Left forelimb (tissue), 1 donor: ENCODE measurements around the gene SLC25A20.
A peak's percentile ranks its signal among the peaks of the same experiment; 100 is the strongest.

ENCODE experiments used
- DNase-seq: peaks from one replicate; pipeline ENCODE4 v3.0.0-alpha.2; 2018; ENCODE audit warnings: low spot score

Gene SLC25A20

DNA sequence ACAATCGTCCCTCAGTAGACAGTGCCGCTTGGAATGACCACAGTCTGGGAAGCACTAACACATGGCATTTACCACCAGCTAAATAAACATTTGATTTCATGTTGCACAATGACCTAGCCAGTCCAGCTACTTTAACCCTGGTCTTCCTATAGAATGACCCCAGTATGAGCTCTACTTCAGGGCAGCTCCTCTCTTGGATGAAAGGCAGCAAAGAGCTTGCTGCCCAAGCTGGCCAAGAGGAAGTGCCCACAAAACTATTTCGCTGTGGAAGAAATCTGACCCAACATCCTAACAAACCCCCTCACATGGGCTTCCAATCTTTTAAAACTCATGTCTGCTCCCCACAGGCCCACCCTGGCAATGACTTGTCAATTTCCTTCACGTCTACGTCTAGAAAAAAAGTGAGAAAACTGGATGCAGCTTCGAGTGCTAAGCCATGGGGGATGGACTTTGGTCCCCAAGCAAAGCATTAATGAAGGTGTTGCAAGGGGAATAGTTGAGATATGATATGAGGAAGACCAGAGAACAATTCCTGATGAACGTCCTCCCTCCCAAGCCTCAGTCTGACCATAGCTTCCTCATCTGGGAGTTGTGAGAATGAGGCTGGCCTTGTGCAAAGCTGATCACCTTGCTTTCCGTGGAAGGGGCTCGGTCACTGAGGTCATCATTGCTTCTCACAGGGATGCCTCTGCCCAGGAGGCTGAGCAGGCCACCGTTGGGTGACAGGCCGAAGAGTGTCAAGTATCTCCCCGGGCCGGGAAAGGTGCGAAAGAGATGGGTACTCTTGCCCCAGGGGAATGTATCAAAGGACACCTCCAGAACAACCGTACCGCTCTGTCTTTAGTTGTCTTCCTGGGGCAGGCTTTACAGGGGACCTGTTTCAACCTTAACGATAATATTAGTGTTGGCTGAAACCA, 964 bp downstream of the SLC25A20 start:
- no peak for DNase-seq

DNA sequence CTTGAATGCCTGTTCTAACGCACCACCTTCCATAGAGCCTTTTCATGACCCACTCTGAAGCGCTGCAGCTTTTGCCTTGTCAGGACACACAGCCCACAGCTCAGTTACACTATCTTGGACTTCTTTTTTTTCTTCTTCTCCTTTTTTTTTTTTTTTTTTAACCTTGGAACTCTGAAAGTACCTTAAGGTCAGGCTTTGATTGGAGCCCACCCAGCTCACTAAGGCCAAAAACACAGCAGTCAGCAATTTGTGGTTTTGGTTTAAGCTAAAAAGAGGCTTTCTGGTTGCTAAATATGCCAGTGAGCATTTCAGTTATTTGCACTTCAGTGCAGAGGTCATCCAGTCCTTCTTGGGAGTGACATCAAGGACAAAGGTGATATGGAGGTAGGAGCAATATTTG, 1.7 kb downstream of the SLC25A20 start:
- no peak for DNase-seq

DNA sequence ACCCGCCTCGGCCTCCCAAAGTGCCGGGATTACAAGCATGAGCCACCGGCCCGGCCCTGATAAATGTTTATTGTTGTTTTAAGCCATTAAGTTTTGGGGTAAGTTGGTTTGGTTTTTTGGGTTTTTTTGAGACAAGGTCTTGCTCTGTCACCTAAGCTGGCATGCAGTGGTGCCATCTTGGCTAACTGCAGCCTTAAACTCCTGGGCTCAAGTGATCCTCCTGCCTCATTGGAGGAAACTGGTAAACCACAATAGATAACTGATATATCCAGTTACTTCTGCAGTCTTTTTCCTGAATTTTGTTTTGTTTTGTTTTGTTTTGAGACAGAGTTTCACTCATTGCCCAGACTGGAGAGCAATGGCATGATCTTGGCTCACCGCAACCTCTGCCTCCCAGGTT, 4.2 kb downstream of the SLC25A20 start:
- DNase-seq, result no peak

DNA sequence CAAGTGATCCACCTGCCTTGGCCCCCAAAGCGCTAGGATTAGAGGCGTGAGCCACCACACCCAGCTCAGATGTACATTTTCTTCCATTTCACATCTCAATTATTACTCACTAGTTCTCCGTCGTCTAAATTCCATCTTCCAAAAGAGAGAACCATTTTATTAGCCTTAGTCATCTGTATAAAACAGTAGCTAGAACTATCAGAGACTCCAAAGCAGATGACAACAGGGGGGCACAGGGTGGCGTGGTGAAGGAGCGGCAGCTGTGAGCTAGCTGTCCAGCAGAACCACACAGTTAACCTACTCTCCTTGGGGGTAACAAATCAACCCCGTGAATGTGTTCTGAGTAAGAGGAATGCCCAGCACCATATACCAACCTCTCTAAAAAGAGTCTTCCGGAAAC, 7.1 kb downstream of the SLC25A20 start:
- no peak for DNase-seq

DNA sequence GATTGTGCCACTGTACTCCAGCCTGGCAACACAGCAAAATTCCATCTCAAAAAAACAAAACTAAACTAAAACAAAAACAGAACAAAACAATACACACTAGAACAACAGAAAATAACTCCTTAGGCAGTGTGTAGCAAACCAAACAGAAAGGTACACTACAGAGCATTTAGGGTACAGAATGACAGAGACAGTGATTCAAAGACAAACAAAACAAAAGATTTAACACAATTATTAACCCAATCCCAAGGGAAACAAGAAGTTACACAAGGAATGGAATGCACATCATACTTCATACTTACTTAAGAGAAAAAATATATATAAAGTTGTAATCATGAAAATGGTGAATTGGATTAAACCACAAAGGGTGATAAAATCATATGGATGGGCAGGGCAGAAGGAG, 12.9 kb downstream of the SLC25A20 start:
- no peak for DNase-seq

DNA sequence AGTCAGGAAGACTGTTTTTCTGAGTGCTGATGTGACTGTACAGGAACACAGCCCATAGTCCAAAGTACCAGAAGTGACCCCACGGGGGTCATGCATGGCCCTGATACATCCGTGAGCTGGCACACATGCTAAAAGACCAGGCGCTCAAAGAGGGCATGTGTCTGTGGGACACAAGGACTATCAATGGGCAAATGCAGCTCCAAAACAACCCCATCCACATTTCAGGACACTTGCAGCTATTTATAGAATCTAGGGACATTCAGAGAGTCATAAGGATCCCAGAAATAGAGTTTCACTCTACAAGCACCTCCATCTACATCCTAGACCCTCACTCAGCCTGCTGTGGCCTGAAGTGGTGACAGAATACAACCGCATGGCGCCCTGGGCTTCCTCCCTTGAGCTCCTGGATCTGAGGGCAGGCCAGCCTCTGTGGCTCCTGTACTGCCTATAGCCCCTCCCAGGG, 17.0 kb downstream of the SLC25A20 start:
- DNase-seq, result no peak

DNA sequence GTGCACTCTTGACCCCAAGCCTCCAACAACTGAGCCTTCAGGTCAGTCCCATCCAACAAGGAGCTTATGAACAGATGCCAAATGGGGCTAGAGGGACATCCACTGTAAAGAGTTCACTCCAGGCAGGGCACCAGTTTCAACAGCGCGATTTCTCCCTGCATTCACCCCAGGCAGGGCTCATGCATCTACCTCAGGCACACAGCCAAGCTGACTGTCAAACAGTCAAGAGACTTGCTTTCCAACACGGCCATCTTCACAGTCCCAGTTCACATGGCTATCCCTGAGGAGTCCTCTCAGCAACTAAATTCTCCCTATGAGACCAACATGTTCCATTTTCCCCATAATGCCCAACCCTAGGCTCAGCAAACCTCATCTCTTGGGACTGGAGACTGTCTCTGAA, 17.7 kb downstream of the SLC25A20 start:
- no peak for DNase-seq

DNA sequence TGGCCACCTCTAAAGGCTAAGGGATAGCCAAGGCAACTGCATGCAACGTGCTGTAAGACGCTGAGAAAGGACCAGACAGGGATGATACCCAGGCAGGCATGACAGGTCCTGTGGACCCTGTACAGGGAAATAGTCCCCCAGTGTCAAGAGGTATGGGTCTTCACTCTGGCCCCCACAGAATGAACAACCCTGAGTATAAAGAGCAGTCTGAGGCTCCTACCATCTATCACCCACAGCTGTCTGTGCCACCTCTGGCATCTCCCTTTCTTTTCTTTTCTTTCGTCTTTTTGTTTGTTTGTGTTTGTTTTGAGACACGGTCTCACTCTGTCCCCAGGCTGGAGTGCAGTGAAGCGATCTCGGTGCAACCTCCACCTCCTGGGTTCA, 18.7 kb downstream of the SLC25A20 start:
- DNase-seq, result no peak

DNA sequence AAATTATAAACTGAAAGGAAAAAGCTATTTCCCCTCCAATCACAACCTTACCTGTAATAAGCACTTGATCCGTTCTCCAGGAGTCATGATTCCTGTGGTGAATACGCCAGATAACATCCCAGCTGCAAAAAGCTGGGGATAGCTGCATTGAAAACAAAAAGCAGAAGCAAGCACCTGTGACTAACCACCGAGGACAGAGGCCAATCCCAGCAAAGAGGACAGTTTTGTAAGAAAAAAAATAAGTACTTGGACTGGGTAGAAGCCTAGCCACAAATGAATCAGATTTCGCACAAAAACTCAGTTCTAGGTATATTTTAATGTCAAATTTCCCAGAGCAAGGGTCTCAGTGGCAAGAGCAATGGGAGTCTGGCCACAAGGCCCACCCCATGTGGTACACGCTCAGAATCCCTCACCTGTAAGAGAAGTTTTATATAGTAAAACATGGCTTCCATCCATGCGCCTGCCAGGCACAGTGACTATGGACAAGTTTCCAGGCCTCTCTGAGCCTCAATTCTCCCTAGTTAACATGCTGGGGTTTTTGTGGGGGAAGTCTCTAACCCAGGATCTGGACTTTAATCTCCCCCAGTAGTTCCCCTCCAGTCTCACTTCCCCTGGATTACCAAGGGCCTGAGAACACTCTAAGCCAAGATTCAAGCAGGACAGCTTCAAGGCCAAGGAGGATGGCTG, 19.2 kb downstream of the SLC25A20 start:
- DNase-seq, result no peak

DNA sequence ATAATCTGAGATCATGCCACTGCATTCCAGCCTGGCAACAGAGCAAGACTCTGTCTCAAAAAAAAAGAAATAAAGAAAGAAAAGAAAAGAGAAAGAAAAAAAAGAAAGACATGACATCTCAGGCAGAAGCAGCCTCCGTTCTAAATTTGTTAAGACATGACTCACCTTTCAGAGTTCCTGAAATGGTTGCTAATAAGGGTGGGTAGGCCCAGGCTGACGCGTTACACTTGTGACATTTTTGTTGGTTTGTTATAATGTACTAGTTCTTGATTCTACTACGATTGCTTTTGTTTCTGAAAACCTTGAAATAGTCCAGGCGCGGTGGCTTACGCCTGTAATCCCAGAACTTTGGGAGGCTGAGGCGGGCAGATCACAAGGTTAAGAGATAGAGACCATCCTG, 21.0 kb downstream of the SLC25A20 start:
- no peak for DNase-seq

DNA sequence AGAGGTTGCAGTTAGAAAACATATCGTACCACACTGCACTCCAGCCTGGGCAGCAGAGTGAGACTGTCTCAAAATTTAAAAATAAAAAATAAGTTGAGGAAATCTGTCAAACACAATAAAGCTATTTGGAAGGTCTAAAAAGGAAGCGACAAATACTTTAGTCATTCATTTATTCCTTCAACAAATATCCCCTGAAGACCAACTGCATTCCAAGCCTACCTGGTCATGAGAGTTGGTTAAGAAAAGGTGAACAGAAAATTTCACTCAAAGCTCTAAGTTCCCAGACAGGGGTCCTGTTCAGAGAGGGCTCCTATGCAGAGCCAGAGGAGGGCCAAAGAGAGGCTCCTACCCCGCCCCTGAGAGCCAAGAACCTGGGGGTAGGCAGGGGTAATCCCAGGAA, 35.6 kb downstream of the SLC25A20 start:
- DNase-seq, result no peak

DNA sequence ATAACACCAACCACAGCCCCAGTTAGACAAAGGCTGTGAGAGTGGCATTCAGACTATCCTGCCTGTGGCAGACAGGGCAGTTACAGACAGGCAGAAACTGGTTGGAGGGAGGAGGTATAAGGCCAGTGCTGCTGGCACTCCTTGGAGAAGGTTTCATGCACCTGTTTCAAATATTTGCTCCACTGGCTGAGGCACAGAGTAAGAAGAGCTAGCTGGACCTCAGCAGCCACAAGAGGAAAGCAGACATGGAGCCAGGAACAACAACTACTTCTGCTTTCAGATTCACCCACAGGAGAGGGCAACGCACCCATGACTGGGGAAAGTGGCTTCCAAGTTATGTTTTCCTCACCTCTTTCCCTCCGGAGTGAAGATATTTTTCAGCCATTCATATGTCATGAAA, 39.5 kb downstream of the SLC25A20 start:
- no peak for DNase-seq

DNA sequence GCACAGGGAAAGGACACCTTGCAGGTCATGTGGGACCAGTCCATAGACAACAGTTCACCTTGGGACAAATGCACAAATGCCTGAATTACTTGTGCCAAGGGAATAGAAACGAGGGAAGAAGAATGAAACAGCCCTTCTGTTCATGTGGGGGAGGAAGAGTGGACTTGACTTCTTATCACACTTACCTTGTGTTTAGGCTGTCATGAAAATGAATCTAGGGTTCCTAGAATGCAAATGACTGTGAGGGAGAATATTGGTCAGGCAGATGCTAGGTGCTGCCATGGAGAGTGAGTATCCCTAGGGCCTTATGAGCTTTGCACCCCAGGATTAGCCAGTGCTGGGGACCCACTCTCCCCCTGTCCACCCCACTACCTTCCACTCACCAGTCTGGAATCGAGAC, 40.0 kb downstream of the SLC25A20 start:
- DNase-seq, result no peak

DNA sequence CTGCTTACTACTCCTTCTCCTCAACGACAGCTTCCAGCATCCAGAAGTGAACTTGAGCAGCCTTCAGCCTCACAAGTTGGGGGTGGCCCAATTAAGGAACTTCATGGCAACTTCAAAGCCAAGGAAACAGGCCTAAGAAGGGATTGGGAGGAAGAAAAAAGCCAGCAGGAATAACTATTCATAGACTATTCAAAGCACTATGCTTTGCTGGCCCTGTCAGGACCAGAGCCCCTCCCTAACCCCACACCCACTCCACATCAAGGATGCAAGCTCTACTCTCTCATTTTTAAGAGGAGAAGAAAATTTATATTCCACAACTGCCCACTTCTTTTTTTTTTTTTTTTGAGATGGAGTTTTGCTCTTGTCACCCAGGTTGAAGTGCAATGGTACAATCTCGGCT, 41.0 kb downstream of the SLC25A20 start:
- DNase-seq, result no peak

DNA sequence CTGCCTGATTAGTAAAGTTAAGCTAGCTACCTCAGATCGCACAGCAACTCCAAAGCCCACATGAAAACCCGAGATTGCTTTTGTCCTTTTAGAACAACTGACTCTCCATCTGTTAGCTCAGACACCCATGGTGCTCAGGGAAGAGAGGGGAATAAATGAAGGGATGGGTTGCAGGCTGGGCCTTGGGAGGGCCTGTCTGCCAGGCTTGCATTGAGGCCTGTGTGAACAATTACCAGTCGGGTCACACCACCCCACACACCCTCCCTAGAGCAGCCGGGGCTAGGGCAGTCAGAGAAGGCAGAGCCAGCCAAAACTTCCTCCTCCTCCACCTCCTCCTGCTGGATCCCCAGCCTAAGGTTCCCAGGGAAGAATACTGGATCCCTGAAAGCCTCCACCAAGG, 42.2 kb downstream of the SLC25A20 start:
- no peak for DNase-seq

DNA sequence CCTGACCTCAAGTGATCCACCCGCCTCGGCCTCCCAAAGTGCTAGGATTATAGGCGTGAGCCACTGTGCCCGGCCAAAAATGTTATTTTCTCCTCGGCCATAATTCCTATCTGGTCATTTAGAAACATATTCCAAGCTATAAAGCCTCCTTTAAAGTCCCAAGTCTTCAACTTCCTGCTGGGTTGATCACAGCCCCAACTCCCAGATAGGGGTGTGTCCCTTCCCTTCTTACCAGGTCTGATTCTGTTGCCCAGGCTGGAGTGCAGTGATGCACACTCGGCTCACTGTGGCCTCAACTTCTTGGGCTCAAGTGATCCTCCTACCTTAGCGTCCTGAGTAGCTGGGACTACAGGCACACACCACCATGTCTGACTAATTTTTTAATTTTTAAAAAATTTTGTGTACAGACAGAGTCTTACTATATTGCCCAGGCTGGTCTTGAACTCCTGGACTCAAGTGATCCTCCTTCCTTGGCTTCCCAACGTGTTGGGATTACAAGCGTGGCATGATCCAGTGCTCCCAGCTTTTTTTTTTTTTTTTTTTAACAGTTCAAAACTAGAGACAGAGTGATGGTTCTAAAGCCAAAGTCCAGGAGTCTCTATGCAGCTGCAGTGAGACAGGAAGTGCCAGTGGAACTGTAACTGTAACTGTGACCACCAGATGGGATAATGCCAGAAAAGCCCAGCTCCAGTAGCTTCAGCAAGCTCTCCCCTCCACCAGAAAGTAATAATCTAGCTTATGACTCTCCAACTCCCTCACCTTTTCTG, 42.8 kb downstream of the SLC25A20 start:
- no peak for DNase-seq

DNA sequence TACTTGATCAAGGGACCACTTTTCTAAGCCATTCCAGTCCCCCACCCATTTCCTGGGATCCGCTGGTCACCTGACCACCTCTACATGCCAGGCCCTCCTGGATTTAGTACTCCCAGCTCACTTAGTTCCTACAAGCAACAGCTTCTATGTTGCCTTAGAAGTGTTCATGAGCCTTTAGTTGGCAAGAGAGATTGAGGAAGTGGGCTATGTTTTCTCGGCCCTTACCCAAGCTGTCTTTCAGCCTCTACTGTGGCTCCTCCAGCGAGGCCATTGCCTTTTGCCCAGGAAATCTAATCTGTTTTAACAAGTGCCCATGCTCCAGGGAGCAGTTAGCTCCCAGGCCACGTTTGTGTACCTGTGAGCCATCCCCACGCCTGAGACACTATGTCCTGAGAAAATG, 46.5 kb downstream of the SLC25A20 start:
- DNase-seq, result no peak

DNA sequence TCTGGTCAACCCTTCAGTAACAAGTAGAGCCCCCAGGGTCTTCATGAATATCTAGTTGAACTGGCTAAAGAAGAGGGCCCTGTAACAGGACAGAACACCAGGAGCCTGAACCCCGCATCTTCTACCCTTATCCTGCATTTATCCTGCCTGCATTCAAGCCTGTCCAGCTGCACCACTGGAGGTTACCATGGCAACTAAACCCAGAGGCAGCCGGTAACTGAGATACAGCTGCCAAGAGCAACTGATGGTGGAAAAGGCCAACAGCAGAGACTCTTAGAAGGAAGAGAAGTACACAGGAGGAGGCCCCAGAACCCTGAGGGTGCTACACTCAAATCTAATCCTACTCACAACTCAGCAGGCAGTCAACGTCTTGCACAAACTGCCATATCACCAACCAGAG, 47.3 kb downstream of the SLC25A20 start:
- no peak for DNase-seq

DNA sequence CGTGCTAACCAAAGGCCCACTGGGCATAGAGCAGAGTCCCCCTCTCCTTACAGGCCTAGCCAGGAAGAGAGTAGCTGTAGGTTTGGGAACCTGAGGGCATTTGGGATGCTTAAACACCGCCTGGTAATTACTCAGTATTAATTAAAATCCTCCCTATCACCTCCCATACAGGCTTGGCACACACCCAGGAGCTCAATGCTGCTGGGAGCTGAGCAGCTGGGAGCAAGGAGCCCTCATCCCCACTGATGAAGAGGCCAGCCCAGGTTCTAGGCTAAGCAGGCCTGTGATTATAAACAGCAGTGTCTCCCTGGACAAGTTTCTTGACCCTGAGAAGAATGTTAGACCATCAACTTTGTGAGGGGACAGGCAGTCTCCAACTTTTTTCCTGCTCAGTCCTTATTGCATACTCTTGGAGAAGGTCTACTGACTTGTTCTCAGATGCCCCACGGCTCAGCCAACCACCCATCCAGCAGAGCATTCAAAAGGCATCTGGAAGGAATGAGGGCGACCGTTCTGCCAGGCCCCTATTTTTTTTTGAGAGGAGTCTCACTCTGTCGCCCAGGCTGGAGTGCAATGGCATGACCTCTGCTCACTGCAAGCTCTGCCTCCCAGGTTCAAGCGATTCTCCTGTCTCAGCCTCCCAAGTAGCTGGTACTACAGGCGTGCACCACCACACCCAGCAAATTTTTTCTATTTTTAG, 49.7 kb downstream of the SLC25A20 start:
- DNase-seq, result no peak

DNA sequence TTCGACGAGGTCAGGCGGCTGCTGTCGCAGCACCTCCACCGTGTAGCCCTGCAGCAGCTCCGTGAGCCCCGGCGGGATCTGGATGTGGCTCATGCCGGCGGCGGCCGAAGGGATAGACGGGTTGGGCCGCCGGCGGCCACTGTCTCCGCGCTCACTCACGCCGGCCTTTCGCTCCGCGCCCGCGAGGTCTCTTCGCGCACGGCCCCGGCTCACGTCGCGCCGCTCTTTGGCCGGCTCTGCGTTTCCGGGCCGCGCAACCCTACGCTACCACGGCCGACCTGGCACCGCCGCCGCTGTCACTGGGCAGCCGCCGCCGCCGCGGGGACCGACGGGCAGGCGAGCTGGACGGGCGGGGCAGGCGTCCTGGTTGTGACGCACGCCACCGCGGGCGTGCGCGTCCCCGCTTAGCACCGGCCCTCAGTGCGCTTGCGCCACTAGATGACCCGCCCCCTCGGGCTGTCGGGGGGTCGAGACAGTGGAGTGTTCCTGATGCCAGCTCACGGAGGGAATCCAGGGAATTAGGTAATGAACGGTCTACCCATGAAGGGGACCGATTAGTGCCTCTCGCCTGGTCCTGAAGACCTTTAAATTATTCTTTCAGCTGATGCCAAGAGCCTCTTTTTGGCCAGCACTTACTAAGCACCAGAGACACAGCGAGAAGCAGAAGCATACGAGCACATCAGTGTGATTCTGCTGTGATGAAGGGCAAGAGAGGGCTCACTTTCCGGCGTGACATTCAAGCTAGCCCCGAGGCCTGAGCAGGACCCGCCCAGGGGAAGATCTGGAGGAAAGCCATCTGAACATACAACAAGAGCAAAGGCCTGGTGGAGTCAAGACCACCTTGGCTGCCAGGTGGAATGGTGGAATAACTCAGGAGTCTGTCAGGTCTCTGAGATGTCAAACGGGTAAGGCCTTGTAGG, 50.9 kb downstream of the SLC25A20 start, which contains the start of gene PRKAR2A:
Gene PRKAR2A (minus strand): TSS at position 371 of the 920 bp plus-strand sequence. CDS start 278 bp downstream, at position 93.
- peak; percentile 92 for DNase-seq

DNA sequence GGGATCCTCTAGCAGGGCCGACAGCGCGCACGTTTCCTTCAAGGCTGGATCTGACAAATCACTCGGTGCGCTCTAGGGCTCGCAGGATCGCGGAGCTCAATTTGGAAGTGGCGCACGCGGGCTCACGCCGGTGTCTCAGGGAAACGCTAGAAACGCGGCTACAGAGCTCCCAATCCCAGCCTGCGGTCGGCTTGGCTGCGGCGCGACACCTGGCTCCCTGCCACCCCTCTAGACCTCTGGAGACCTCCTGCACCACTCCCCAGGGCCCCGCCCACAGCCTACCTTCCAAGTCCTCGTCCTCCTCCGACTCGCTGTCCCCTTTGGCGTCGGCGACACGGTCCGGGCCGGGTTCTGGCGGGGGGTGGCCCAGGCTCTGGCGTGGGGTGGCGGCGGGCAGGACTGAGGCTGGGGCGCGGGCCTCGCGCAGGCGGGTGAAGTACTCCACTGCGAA, 51.6 kb downstream of the SLC25A20 start:
- peak; percentile 84 for DNase-seq
